ENCODE data around the gene EFNA1. TPM values are rescaled to one million over a fixed set of nuclear protein-coding genes. Genes with fewer than 3 reads are reported as not detected.

Gene EFNA1
- total RNA-seq, 1 experiment from 2014 or later, result 19.7 TPM

GRCh38 chr1:155120253-155120652, 7.4 kb upstream of the EFNA1 start:
- no peak for DNase-seq (ENCODE audit: low read depth, low spot score)
- CTCF ChIA-PET, result interaction anchor here (1.2 to 1.6 kb wide), 2 partner anchors 29 to 35 kb away, joined by 3 to 4 read pairs; no protein-coding TSS in a partner anchor

More at GRCh38 chr1:155120253-155120652, 7.4 kb upstream of the EFNA1 start:
- H3K4me2 ChIP-seq (ENCODE audit: low read length), result no peak overlapping the region
- H3K79me2 ChIP-seq (ENCODE audit: insufficient read depth, low read length), result no peaks in the 10 kb centered on the region
- H3K4me1 ChIP-seq (ENCODE audit: control insufficient read depth in 1 of 2, insufficient read depth in 2 of 2, low read length in 2 of 2), result peaks cover 6 to 11% of the 10 kb centered on the region in 2 experiments
- no peaks in the 10 kb centered on the region for H3K36me3 ChIP-seq (ENCODE audit: control insufficient read depth in 1 of 2, insufficient read depth in 2 of 2, low read length in 2 of 2)
- no peak overlapping the region for H2AFZ ChIP-seq (ENCODE audit: low read depth, low read length, poor library complexity, severe bottlenecking)
- H3K27ac ChIP-seq (ENCODE audit: low read depth, low read length), result no peak overlapping the region
- no peaks in the 10 kb centered on the region for H3K9me2 ChIP-seq (ENCODE audit: insufficient read depth)
- H3K27me3 ChIP-seq (ENCODE audit: insufficient read depth, low read length), result peaks cover 6% of the 10 kb centered on the region; the same call in 1 of the 2 replicates
- no peaks in the 10 kb centered on the region for H3K9me3 ChIP-seq (ENCODE audit: control insufficient read depth in 1 of 2, insufficient read depth in 1 of 2, low read depth in 1 of 2, low read length in 2 of 2)
- BruUV-seq (replicated peaks), result no TSS peak
- RAD21 ChIA-PET (ENCODE audit: low non-redundant PET in 1 of 2, low total read pairs in 2 of 2, uncharacterized antibody in 2 of 2, unreplicated experiment in 2 of 2), result no interaction called here
- no peak overlapping the region for H3K4me3 ChIP-seq (replicated peaks in 1 of 2; ENCODE audit: low read depth in 1 of 2, low read length in 2 of 2)
- TF ChIP-seq SIN3A (IDR thresholded peaks at IDR 0.05; ENCODE audit: low read depth), result no peak
- no peak for TF ChIP-seq ELF1 (IDR thresholded peaks at IDR 0.05; ENCODE audit: borderline replicate concordance, low read depth)
- TF ChIP-seq TCF7L2 (IDR thresholded peaks at IDR 0.05; ENCODE audit: borderline replicate concordance, extremely low read depth, insufficient read depth, insufficient read length), result no peak
- no peak for TF ChIP-seq ATF3 (IDR thresholded peaks at IDR 0.05)
- TF ChIP-seq EZH2phosphoT487 (IDR thresholded peaks at IDR 0.05; ENCODE audit: borderline replicate concordance), result no peak
- no peak for TF ChIP-seq ZNF274 (IDR thresholded peaks at IDR 0.05; ENCODE audit: low read depth, low read length)
- TF ChIP-seq ZFX (IDR thresholded peaks at IDR 0.05), result no peak
- TF ChIP-seq REST (IDR thresholded peaks at IDR 0.05; ENCODE audit: low read depth), result no peak
- no peak for TF ChIP-seq SP1 (IDR thresholded peaks at IDR 0.05; ENCODE audit: low read depth)
- no peak for TF ChIP-seq FOSL1 (IDR thresholded peaks at IDR 0.05; ENCODE audit: low read depth)
- no peak for TF ChIP-seq SRF (IDR thresholded peaks at IDR 0.05; ENCODE audit: low read depth)
- TF ChIP-seq EGR1 (IDR thresholded peaks at IDR 0.05; ENCODE audit: low read depth), result no peak
- no peak for TF ChIP-seq POLR2AphosphoS5 (IDR thresholded peaks at IDR 0.05; ENCODE audit: low read depth, low read length)
- TF ChIP-seq EZH2 (IDR thresholded peaks at IDR 0.05), result no peak
- no peak for TF ChIP-seq JUND (IDR thresholded peaks at IDR 0.05)
- no peak for TF ChIP-seq RAD21 (IDR thresholded peaks at IDR 0.05; ENCODE audit: low read depth)
- TF ChIP-seq CBX3 (IDR thresholded peaks at IDR 0.05; ENCODE audit: low read depth), result no peak
- TF ChIP-seq, protein P1, sequence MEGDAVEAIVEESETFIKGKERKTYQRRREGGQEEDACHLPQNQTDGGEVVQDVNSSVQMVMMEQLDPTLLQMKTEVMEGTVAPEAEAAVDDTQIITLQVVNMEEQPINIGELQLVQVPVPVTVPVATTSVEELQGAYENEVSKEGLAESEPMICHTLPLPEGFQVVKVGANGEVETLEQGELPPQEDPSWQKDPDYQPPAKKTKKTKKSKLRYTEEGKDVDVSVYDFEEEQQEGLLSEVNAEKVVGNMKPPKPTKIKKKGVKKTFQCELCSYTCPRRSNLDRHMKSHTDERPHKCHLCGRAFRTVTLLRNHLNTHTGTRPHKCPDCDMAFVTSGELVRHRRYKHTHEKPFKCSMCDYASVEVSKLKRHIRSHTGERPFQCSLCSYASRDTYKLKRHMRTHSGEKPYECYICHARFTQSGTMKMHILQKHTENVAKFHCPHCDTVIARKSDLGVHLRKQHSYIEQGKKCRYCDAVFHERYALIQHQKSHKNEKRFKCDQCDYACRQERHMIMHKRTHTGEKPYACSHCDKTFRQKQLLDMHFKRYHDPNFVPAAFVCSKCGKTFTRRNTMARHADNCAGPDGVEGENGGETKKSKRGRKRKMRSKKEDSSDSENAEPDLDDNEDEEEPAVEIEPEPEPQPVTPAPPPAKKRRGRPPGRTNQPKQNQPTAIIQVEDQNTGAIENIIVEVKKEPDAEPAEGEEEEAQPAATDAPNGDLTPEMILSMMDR (IDR thresholded peaks at IDR 0.05 in 2 of 3, conservative IDR thresholded peaks at IDR 0.05 in 1 of 3; ENCODE audit: borderline replicate concordance in 1 of 3, insufficient read depth in 1 of 3, low read depth in 2 of 3, low read length in 2 of 3), result no peak
- no peak for ATAC-seq
- intact Hi-C loops (cut with micrococcal nuclease), result no loop called here
- no peak overlapping the region for H3K9ac ChIP-seq (ENCODE audit: low read length)
- POLR2A ChIA-PET, result no interaction called here
- no peaks in the 10 kb centered on the region for H4K20me1 ChIP-seq (ENCODE audit: insufficient read depth)

Data from HCT116 (cell line).